NCI-H2107 treated with DMSO at 0.1 percent for 48 hours (cell line): Measurements from ENCODE around the gene ETV6.
"Not testable (repeated sequence)": the region's sequence is repeated elsewhere in the genome, so short reads cannot be mapped to it uniquely, and the experiment has no call there.

Source experiments
- DNase-seq: peaks from one replicate; lab custom pipeline; 2025; ENCODE audit not compliant: unreplicated experiment; lab: John Stamatoyannopoulos, UW

Gene ETV6

DNA sequence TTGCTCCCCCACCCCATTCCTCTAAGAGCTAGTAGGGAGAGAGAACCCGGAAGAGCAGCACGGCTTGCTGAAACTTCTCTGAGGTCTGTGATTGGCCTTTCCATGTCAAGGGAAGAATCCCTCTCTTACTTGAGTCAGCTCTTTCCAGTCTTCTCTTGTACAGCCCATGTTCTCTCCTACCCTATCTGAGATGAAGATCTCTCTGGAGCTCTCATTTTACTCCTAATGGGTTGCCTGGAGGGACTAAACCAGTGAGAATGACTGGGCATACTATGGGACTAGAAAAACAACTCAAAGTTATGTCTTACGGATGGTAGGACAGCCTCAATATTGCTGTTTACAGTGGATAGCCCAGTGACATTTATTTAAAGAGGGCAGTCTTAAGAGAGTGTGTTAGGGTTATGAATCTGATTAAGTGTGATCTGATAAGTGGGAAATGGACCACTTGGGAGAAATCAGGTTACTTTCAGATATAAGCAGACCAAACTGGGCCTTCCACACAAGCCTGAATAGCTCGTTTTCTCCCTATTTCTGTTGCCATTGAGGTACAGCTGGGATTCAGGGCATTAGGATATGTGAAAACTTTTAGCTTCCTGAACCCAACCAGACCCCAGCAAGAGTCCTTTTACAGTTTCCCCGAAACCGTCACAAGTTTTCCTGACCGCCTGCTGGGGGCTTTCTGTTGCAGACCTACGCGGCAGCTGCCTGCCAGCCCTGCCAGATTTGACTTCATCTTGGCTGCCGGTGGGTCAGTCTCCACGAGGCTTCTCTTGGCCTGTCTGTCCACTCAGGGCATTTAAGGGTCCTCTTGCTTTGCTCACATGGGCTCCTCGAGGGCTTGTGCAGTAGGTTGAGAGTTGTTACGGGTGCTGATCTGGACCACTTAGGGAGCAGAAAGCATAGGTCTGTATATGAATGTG, 16.9 kb downstream of the ETV6 start:
- no peak for DNase-seq

DNA sequence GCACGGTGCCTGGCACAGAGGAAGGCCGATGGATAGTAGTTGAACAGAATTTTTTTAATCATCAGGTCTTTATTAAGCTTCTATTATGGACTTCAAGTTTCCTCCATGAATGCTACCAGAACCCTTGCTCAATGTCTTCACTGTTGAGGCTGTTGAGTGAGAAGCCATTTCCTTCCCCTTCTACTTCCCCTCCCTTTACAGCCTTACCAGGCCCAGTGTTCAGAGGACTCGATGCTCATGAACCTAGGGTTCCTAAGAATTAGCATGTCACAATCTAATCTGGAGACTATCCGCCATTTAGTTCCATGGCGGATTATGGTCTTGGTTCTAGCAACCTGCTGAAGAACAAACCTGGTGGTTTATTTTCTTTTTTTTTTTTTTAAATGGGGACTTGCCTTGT, 17.7 kb downstream of the ETV6 start:
- DNase-seq: no peak

DNA sequence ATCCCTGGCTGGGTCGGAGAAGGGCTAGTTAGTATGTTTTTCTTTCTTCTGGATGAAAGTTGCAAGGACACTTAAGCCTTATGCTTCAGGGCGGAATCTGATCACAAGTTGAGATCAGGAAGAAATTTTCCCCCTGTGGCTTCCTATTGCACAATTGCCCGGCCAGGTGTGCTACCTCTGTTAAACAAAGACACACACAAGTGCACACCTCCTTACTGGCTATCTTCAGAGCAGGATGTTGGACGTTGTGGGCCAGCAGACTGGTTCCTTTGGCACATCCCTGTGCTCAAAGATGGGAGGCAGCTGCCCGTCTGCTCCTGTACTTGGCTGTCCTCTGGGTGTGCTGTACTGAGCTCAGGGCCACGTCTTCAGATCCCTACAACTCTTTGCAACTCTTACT, 19.1 kb downstream of the ETV6 start:
- no peak for DNase-seq

DNA sequence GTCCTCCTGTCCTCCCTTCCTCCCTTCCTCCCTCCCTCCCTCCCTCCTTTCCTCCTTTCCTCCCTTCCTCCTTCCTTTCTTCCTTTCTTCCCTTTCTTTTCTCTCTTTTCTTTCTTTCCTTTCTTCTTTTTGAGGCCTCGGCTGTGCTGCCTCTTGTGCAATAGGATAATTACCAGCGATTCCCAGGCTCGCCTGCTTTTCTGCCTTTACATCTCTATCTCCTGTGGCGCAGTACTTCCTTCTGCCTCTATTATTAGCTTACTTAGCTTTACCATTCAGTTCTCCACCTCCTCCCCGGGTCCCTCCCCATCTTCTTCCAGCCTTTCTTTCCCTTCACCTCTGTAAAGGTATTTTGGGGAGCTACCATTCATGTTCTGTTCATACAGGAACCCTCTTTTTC, 19.9 kb downstream of the ETV6 start:
- DNase-seq: no peak

DNA sequence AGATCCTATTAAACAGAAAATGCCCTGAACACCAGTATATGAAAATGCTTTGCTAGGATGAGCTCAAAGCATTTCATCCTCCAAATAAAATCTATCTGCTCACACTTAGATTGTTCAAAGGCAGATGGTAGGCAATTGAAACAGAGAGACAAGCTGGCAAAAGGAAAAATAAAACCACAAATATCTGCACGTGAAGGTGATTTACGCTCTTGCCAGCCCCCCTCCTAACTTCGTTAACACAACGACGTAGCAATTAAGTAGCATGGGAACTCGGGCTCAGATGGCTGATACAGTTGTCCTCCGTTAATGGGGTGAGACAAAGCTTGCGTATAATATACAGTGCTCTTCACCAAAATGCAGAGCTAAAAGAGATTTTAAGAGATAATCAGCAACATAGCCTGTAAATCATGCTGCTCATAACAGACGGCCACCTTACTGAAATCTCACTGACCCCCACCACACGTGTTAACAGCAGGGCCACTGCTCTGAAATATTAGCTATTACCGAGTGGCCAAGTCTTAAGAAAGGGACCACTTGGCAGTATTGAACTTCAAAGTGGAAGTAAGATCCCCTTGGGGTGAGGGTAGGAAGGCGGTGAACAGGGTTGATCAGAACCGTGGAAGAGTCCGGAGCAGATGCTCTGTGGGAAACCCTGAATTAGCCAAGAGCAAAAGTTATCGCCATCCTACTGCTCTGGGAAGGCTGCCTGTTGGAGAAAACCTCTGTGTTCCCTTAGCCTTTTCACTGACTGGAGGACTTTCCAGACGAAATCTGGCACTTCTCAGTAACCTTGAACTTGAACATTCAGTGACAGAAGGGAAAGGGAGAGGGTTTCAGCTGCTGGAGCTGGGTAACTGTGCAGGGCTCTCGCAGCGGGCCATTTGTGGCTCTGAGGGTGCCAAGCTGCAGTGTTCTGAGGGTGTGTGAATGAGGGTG, 23.1 kb downstream of the ETV6 start:
- no peak for DNase-seq

DNA sequence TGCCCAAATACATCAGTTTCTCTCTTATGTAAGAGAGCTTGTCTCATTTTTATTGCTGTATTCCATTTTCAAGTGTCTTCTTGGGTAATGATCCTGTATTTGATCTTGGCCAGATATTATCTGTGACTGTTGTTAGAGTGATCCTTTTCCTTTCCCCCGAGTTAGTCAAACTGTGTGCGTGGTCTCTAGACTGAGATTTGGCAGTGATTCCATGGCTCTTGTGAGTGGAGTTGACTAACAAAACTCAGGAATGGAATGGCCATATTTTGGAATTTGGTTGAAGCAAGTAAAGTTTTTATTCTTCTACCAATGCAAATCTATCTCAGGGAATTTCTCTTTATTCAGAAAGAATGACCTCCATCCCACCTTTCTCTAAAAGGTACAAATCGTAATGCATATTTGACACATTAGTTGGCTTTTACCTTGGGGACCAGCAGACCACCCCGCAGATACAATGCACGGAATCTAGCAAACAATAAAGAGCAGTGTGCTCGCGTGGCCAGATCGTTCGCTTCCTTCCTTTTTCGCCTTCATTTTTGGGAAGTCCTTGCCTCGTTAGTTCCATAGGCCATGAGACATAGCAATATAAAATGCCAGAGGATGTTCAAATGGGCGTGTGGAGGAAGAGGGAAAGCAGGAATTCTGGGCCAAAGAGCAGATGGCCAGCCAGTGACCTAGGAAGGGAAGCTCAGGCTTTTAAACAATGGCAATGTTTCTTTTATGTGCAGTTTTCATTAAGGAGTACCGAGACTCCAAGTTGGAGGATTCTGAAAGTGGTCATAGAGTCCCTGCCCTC, 24.4 kb downstream of the ETV6 start:
- no peak for DNase-seq

DNA sequence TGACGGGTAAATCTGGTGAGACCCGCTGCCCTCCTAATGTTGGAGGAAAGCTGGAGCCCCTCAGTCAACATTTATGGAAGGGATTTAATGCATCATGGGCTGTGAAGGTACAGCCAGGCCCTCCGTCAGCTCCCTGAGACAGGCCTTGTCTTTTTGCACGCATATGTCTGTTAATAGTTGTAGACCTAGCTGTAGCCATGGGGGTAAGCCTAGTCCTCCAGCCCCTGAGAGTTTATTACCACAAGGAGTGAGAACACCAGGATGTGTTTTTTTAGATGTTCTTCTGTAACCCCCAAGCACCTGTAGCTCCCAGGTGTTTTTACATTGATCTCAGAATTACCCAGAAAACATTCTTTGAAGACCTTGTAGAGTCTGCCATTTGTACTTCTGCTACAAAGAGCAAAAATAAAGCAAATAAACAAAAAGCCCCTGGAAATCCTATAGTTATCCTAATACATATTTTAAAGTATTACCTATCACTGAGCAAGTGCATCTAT, 25.5 kb downstream of the ETV6 start:
- DNase-seq: no peak

DNA sequence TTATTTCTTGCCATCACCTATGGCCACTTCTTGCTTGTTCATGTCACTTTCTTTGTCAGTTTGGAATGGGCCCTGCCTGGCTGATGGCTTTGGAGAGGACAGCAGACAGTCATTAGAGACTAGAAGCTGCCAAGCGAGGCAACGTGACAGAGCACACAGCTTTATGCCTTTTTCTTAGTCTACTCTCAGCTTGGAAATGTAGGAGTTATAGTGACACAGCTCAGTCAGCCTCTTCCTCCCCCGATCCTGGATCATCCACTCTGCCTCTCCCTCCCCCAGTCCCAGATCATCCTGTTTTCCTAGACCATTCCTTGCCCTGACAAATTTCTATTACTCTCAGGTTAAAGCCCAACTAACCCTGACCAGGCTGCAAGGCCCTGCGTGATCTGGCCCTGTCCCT, 26.6 kb downstream of the ETV6 start:
- DNase-seq: no peak

DNA sequence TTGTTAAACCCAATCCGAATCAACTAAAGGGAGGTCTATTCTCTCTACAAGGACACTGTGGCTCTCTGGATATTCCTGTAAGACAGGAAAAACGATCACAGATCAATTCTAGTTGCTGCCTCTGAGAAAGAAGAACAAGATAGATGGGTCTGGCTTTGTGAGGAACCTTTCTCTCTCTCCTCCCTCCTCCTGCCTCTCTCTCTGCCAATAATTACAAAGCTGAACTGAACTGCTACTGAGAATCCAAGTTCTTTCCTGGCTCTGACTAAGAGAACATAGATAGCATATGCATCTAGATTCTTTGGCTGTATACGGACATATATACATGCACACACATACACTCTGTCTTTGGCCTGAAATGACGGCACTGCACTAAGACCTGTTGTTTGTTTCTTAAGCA, 27.6 kb downstream of the ETV6 start:
- no peak for DNase-seq

DNA sequence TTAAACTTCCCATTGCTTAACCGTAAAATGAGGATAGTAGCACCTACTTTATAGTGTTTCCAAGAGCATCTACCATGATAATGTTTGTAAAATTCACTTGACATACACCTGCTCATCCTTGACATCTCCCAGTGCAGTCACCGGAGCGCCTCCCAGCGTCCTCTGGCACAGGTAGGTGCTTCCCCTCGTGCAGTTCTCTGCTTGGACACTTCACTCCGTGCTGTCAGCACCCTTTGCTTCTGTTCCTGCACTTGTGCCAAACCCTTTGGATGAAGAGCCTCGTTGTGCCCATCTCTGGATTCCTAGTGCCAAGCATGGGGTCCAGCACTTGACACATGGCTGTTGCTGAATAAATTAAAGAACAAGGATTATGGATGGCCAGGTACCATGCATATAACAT, 28.3 kb downstream of the ETV6 start:
- DNase-seq: no peak

DNA sequence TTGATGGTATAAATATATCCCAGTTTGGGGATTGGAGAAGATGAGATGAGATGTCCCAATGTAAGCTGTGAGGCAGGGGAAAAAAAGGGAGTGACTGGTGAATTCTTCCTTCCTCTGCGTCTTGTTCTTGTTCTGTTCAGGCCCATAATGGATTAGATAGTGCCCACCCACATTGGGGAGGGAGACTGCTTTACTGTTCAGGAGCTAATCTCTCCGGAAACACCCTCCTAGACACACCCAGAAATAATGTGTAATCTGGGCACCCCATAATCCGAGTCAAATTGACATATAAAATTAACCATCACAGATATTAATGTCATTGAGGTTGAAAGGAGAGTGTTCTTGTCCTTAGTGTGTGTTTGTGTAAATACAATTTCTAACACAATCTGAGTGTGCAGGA, 29.3 kb downstream of the ETV6 start:
- DNase-seq: no peak

DNA sequence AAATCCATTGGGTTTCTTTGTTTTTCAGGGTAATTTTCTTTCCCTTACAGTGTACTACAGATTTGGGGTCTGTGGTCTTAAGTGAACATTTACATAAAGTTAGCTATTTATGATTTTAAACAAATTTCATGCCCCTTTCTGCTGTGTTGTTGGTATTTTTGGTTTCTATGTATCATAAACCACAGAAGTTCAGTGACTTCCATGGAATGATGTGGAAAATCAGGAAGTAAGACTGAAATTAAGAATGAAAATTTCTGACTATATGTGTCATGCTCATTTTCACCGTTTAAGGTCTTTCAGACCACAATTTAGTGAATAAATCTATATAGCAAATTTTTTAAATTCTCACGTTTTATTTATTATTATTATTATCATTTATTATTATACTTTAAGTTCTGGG, 31.7 kb downstream of the ETV6 start:
- no peak for DNase-seq

DNA sequence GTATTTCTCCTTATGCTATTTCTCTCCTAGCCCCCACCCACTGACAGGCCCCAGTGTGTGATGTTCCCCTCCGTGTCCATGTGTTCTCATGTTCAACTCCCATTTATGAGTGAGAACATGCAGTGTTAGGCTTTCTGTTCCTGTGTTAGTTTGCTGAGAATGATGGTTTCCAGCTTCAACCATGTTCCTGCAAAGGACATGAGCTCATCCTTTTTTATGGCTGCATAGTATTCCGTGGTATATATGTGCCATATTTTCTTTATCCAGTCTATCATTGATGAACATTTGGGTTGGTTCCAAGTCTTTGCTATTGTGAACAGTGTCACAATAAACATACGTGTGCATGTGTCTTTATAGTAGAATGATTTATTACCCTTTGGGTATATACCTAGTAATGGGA, 32.2 kb downstream of the ETV6 start:
- DNase-seq: not testable (repeated sequence)

DNA sequence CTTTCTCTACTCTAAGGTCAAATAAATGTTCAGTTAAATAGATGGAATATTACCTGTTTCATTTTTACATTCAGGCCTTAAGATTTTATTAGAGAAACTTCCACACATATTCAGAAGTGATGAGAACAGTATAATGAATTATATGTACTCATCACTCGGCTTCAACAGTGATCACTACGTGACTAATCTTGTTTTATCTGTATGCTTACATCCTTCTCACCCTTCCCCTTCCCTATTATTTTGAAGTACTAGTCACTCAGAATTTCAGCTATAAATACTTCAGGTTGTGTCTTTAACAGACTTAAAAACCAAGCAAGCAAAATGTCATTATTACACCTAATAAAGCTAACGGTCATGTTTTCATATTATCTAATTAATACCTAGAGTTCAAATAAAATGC, 34.9 kb downstream of the ETV6 start:
- DNase-seq: no peak

DNA sequence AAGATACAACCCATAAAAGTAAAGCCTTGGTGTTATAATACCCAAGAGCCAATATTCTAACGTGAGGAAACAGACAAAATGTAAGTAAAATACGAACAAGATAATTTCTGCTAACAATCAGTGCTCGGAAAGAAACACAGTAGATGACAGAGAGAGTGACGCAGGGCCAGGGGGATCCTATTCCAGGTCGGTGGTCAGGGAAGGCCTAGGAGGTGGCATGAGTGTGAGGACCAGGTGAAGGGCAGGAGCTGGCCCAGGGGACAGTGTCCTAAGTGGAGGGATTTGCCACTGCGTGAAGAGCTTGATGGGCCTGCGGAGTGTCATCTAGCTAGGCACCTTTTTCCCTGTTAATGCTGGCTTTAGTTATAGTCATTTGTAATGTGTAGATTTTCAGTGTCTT, 35.3 kb downstream of the ETV6 start:
- DNase-seq: no peak

DNA sequence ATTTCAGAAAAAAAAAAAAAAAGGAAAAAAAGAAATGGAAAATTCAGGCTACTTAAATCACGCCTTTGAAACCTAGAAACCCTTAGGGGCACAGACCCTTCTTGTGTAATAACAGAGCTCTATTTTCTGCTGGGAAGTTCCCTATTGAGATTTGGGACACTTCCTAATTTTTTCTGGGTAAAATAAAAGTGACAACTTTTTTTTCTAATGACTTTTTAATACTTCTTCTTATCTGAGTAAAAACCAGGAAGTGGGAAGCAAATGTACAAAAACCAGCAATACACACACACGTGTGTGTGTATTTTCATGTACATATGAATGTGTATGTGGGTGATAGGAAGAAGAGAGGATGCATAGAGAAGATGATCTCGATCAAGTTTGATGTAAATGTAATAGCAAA, 35.8 kb downstream of the ETV6 start:
- no peak for DNase-seq

DNA sequence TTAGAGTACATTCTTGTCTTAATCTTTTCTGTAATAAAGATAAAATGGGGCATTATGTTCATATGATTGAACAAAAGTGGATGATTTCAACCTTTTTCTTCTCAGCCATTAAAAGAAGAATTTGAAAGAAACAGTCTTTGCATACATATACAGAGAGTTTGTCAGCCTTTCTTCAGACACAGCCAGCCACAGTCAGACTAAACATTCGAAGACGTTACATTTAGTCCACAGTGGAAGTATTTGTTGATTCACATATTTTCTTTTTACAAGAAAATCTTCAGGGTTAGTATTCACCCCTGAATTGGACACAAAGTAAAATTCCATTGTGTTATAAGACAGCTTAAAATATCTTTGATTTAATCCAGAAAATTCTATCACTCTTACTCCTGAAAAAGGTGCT, 36.2 kb downstream of the ETV6 start:
- no peak for DNase-seq

DNA sequence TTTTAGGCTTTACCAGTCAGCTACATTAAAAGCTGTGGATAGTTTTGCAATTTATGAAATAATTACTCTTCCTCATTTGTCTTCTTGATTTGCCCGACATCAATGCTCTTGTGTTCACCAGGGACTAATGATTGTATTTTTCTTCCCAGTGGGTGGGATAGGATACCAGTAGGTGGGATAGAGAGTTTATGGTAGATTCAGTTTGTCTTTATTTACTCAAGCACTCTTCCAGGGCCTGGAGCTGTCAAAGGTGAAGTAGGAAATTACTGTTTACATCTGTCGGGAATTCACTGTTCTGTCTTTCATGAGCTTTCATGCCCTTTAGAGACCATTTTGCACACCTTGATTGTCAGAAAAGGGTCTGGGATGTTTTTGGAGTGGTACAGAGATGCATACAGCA, 36.6 kb downstream of the ETV6 start:
- DNase-seq: peak; percentile 34

DNA sequence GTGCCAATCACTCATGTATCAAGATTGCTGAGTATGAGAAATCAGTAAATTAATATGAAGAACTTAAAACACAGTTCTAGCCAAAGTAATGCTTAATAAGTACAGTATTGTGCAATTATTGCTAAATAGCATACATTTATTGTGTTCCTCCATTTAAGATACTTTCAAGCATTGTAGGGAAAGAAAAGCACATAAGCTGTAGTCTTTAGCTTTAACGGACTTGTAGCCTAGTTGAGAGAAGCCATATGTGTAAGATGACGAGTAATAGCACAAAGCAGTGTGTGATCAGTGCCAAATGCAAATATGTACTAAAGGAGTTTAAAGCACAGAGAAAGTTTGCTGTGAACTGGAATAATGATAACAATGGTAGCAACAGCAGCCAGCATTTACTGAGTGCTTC, 38.1 kb downstream of the ETV6 start:
- DNase-seq: no peak

DNA sequence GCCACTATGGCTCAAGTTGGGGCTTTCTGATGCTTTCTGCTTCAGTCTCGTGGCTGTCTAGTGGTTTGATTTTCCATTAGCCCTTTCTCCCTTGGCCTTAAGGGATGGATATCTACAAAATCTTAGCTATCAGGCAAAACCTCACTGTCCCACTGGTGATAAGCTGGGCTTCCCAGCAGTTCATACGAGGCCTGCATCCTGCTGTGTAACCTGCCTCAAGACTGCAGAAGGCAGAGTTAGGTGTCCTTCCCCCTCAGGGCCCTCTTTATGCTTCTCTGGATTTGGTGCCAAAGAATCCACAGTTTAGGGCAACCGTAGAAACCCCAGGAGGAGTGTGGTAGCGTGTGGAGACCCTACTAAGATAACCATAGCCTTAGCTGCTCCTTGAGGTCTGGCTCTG, 38.9 kb downstream of the ETV6 start:
- no peak for DNase-seq

DNA sequence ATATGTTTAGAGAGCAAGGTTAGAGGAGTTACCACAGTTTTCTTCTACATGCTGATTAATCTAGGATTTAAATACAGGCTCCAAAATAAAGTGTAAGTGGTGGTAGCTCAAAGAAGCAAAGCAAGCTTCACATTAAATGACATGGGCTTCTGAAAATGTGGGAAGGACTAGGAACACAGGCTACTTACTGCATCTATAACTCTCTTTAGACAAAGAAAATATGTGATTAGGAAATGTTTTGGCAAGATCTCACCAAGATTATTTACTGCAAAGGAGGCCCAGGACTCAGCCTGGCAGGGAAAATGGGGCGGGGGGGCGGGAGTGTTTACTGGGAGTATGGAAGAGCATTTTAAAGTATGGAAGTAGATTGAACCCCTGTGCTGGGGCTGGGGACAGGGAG, 39.4 kb downstream of the ETV6 start:
- DNase-seq: no peak
